GM19463 (cell line): ENCODE measurements around the gene SNX20.

Experiments used
- ATAC-seq: cut with Tn5 transposase; IDR thresholded peaks from one replicate; pipeline ENCODE4 v1.9.1; 2021; ENCODE audit warnings: mild to moderate bottlenecking, moderate library complexity; ENCODE audit not compliant: unreplicated experiment

SNX20 gene

DNA sequence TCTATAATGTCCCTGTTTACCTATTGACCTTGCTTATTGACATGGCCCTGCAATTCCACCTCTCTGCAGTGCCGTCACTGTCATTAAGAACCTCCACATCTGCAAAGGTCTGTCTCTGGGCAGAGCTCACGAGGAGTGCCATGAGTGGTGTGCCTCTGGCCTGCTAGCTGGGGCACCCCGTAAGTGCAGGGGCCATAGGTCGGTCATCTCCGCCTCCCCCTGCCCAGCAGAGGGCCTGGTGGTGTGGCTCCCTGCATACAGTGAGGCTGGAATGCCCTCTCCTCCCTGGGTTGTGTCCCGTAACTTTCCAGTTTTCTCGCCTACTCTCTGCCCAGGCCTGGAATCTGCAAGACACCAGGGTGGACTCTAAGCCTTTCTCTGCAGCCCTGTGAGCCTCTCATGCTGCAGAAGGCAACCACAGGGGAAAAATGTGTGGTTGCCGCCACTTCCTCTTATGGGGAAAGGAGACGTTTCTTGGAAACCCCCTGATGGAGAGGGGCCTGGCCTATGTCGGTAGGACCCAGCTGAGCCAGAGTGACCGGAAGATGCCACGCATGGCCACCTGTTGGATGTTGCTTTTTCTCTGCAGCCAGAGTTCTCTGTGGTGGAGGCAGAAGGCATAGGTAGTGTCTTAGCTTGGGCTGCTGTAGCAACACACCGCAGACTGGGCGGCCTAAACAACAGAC is 2.7 kb upstream of the SNX20 start:
- ATAC-seq = peak; percentile 76

DNA sequence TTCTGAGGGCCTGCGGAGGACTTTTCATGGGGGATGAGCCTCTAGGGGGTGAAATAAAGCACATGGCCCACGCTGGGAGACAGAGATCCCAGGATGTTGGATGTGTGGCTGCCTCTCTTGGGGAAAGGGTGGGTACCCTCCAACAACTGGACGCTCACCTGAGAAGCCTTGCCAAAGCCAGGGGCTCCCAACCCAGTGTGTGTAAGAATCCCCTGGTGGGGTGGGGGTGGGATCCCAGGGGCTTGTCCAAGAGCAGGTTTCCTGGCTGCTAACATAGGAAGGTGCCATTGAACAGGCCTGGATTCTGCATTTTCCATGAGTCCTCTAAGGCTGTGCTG is 587 bp downstream of the SNX20 start:
- no peak for ATAC-seq

DNA sequence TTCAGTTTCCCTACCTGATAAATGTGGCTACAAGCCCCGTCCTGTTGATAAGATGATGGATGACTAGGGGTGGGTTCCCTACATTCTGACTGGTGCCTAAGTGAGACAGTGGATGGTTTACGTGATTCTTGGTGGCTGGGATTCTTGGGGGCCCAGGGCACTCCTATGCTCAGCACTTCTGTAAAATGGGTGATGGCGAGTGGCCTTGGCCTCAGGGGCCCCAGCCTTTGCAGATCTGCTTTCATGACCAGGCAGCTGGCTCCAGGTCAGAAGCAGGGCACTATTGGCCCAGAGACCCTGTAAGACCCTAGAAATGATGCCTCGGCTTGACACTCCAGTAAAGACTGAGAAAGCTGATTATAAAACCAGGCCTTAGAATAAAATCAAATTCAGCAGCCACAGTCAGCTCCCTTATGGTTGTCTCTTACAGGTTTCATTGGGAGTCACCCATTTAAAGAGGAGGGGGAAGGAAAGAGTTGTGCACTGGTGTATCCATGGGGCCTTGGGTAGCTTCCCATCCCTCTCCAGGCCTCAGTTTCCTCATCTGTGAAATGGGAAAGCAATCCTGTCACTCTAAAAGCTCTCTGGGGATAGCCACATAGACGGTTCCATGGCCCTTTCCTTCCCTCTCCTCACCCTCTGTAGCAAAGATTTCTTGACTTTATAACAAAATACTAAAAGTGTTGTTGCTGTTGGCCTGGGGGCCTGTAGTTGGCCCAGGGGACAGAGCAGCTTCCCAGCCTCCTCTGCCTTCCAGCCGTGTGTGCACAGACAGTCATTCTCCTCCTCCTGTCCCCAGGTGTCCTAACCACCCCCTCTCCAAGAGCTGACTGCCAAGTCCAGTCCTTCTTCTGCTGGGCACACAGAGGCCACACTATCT is 1.2 kb downstream of the SNX20 start:
- no peak for ATAC-seq

DNA sequence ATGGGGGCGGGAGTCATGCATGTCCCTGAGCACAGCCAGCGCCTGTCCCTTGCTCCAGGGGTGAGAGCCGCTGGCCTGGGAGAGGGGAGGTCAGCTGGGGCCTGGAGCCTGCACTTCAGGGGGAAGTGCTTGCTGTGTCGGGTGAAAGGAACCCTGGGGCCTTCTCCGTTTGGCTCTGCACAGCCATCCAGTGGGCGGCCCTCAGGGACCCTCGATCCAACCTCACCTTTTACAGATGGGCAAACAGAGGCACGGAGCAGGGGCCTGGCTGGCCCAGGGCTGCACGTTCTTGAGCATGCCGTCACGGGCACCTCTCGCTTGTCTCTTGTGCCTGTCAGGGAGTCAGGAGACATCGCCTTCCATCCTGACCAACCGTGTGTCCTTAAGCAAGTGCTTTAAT is 1.8 kb downstream of the SNX20 start:
- no peak for ATAC-seq

DNA sequence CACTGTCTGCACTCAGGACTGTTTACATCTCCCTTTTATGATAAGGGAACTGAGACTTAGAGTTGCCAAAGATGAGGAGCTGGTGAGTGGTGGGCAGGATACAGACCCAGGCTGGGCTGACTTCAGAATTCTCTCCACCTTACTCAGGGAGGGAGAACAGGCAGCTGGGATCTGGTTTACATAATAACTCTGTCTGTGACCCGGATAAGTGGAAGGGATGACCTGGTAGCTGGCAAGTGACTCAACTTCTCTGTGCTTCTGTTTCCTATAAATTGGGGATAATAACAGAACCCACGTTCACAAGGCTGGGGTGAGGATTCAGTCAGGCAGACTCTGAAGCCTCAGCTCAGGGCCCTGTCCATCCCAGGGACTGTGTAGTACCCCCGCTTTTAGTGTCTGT is 2.6 kb downstream of the SNX20 start:
- no peak for ATAC-seq

DNA sequence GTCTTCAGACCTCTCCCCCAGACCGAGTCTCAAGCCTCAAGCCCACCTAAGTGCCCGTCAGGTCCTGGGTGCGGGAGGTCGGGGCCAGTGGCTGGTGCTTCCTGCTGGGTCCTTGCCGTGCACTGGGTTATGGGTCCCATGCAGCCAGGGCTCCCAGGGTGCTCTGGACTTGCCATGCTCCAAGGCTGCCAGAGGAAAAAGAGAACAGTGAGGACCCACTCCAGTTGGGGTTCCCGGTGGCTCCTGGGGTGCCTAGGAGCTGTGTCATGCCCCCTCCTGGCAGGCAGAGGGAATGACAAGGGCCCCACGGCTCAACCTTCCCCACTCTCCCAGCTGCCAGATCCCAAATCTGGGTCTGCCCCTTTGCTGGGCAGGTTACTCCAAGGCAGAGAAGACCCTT is 3.8 kb downstream of the SNX20 start:
- ATAC-seq = no peak

DNA sequence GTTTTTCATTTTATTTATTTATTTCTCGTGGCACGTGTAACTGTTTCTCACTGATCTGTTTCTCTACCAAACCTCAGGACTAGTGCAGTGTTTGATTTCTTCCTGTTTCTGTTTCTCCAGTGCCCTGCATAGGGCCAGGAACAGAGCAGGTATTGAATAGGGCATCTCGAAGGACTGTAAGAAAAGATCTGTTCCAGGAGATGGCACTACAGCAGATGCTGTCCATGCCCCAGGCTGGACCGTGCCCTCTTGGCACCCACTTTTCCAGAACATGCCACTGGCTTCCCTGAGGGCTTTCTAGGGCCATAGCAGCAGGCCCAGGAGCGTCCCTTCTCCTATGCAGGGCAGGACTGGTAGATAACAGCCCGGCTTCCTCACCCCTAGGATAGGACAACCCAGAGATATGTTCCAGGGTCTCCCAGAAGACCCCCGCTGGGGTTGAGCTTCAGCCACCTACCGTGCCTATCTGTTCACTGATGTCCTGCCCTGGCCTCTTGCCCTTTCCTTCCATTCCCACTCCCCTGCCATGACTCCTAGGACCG is 4.4 kb downstream of the SNX20 start:
- no peak for ATAC-seq

DNA sequence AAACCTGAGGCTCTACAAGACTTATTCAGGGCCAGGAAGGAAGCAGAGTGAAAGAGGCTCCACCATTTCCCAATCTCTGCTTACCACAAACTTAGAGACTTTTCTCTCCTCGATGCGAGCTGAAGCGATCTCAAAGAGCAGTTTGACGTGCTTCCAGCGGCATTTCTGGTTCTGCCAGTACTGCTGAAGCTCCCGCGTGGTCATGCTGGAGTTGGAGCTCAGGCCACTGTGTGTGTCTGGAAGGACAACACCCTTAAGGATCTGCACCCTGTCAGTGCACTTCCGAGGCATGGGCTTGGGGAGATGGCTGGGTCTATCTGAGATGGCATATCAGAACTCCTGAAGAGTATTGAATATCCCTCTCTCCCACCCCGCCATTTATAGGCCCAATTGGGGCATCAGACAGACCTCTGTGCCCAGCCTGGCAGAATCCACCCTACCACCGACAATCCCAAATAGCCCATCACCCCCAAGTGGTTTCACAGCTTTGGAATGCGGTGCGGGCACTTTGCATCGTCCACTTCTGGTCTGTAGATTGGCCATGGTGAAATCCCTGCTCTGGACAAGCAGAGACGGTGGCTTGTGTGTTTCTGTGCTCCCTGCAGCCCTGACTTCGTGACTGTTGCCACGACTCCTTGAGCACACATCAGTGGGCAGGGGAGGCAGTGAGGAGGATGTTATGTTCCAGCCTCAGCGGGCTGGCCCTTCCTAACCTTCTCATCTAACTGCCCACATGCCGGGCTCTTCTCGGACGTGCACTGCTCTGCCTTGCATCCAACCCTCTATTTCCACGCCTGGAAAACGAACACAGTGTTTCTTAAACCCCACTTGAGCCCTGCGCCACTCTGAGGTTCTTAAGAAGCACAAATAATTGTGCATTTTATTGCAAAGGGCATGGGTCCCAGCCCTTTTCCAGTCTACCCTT is 5.2 kb downstream of the SNX20 start:
- no peak for ATAC-seq

DNA sequence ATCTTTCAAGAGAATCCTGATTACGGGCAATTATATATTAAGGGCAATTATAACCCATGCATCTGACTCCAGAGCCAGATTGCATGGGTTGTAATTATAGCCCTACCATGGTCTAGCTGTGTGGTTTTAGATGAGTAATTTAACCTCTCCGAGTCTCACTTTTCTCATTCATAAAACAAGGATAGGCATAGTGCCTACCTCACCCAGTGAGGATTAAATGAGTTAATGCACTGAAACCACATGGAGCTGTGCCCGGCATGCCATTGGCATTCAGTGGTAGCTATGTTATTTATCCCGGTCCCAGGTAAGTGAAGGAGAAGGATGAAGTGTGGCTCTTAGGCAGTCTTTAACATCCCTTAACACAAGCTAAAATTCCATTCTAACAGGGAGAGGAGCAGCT is 6.3 kb downstream of the SNX20 start:
- ATAC-seq = no peak

DNA sequence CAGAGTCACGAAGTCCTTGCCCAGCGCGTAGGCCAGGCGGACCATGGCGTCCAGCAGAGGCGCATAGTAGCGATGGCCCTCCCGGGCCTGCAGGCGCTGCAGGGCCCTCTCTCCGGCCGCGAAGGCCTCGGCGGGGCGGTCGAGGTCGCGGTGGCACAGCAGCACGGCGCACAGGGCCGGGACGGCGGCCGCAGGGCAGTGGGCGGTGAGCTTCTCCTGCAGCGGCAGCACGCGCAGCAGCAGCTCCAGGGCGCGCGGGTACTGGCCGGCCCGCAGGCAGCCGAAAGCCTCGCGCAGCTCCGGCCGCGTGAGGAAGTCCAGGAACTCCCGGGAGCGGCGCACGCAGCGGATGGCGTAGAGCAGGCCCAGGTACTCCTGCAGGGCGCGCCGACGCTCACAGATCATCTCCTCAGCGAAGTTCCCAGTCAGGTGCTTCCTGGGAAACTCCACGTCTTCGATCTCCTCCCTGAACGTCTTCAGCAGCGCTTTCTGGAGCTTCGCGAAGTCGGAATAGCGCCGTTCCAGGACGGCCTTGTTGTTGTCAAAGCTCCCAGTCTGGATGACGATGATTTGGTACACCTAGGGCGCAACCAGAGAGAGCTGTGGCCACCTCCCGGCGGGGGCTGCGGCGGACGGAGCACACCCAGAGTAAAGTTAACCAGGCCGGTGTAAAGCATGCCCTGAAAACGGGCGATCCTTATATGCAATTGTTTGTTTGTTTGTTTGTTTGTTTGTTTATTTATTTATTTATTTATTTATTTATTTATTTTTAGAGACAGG is 7.4 kb downstream of the SNX20 start:
- no peak for ATAC-seq

DNA sequence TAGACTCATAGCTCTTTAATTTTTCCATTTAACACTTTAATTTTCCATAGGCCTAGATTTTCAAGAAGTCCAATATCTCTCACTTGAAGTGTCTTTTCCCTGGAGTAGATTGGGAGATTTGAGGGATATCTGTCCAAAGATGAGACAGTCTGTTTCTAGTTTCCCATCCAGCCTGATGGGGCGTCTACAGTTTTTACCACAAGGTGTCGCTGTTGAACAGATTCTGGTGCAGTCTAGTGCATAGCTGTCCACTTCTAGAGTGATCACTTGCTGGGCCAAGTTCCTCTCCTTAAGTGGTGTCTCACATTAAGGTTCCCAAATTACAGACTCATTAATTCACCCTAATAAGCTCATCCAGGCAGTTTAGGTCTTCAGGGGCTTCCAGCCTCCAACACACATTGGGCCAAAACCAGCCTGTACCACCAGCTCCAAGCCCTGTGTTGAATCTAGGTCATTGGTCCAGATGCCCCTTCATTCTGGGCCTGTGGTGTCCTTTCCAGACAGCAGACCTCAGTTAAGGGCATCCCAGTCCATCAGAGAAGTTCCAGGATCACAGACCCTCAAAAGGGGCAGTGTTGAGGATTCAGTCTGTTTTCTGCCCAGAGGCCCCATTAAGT is 9.4 kb downstream of the SNX20 start:
- no peak for ATAC-seq

DNA sequence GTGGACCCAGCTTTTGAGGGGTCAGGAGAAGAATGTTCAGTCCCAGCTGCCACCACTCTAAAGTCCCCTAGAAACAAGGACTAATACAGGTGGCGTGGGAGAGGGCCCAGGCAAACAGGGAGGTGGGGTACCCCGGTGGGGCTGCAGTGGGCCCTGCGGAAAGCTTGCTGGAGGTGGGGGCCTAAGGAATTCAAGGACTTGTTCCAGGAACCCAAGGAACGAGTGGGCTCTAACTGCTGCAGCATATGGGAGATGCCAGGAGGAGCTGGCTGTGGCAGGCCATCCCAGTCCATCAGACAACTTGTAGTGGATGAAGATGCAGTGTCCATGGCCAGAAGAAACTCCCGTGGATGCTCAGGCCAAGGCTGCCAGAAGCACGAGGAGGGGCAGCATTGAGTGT is 10.6 kb downstream of the SNX20 start:
- ATAC-seq = no peak

DNA sequence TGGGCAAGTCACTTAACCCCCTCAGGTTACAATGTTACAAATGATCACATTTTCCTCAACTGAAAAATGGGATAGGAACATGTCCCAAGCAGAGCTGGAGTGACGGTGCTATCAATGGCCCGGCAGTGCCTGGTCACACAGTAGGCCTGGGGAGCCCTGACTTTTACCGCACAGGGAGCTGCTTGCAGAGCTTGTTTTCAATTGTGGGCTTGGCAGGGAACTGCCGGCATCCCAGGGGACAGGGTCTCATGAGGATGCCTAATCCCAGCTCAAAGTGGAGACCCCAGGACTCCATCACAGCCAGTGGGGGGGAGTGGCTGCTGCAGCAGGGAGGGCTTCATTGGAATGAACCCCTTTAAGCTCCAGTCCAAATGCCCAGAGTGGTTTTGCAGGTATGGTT is 11.4 kb downstream of the SNX20 start:
- no peak for ATAC-seq

DNA sequence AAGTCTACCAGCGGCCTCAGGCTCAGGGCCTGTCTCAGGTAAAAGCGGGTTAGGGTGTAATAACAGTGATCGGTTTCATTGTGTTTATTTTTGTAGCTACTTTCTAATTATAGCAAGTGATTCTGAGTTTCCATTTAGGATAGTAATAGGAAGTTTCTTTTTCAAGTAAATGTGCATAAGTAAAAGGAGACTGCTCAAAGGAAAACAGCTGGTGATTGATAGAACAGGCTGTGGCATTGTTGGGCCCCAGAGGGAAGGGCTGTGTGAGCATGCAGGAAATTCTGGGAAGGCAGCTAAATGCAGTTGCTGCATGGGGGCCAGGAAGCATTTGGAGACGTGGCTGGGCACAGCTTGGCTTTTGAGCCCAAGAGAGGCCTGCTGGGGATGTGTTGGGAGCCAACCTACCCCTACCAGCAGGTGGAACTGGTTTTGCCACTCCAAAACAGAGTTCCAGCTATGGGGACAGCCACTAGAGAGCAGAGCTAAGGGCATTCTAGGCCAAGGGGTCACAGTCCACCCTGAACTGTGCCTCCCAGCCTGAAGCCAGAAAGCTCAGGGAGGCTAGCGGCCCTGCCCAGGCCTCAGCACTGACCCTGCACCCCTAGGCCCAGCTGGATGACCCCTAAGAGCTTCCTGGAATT is 12.6 kb downstream of the SNX20 start:
- no peak for ATAC-seq

DNA sequence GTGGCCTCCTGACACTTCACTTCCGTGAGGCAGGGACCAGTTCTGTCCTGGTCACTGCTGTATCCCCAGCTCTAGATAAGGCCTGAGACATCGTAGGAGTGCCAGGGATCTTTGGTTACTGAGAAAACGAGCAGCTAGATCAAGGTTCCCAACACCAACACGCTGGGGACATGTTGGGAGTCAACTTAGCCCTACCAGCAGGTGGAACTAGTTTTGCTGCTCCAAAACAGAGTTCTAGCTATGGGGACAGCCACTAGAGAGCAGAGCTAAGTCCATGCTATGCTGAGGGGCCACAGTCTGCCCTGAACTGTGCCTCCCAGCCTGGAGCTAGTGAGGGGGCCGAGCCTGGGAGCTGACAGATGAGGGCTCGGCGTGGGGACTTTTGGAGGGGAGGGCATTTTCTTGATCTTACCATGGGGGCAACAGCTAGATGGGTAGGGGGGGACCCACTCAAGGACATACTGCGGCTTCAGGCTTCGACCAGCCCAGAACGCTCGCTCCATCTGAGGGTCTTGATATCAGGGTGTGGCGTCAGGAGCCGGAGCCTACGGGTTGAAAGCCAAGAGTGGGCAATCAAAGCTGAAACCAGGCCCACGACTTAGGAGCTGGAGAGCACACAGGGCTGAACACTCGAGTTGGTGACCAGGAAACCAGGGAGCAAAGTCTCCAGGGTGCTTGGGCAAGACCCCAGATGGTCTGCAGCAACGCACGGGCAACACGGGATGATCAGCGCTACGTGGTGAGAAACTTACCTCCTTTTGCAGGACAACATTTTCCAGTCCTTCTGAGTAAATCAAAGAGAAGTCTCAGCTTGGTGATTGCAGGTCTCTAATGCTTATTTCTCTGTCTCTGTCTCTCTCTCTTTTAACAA is 13.4 kb downstream of the SNX20 start:
- ATAC-seq = no peak

DNA sequence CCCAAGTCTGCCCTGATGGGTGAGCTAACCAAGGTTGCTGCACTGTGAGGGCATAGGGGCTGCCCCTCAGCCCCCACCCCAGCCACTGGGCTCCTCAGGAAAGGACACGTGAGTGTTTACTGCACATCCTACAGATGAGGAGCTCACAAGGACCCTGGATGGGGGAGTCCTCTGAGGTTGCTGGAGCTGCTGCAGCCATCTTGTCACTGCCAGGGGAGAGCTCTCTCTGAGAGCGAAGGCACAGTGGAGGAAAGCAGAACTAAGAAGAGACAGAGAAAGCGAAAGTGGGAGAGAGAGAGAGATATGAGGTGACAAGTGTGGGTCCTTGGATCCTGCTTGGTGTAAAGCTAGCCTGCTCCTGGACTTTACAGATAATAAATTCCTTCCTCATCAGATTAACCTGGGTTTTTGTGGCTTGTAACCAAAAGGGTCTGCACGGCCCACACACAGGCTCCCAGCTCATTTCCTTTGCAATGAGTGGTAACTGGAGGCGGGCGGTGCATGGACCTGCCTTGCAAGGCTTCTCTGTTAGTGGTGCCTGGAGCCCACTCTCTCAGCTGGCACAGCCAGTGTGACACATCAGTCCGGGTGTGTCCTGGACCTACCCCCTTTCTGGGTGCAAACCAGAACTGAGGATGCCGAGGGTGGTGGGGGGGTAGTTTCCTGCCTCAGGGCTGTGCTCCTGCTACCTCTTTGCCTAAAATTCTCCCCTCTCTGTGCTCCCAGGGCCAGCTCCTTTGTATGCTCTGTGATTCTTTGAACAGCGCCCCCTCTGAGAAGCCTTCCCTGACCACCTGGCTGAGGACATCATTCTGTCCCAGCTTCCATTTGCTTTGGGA is 14.2 kb downstream of the SNX20 start:
- peak; percentile 79 for ATAC-seq

DNA sequence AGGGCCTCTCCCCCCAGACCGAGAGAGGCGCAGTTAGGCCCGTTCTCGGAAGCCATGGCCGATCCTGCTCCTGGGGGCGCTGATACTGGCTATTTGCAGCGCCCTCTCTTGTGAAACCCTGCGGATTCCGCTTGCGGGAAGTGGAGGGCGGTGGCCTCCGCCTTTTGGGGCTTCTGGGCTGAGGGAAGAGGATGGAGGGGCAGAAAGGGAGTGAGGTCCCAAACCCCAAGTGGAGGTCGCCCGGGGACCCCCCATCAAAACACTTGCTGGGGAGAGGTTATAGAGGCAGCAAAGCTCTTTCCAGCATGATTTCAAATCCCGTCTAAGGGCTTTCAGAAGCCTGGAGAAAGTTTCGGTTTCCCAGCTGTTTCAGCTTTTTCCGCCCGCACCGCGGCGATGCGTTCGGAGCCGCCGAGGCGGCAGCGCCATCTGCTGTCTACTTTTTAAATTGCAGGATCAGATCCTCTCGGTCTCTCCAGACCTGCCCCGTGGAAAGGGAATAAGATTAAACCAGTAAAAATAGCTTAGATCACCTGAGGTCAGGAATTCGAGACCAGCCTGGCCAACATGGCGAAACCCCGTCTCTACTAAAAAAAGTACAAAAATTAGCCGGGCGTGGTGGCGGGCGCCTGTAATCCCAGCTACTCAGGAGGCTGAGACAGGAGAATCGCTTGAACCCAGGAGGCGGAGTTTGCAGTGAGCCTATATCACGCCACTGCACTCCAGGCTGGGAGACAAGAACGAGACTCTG is 15.8 kb downstream of the SNX20 start:
- ATAC-seq = no peak
